GM21528 (cell line): ENCODE measurements around the gene LMAN2.

ENCODE experiments used
- ATAC-seq: cut with Tn5 transposase; IDR thresholded peaks from one replicate; pipeline ENCODE4 v1.9.1; 2021; ENCODE audit warnings: mild to moderate bottlenecking, moderate library complexity; ENCODE audit not compliant: unreplicated experiment, low FRiP score

The LMAN2 gene

DNA sequence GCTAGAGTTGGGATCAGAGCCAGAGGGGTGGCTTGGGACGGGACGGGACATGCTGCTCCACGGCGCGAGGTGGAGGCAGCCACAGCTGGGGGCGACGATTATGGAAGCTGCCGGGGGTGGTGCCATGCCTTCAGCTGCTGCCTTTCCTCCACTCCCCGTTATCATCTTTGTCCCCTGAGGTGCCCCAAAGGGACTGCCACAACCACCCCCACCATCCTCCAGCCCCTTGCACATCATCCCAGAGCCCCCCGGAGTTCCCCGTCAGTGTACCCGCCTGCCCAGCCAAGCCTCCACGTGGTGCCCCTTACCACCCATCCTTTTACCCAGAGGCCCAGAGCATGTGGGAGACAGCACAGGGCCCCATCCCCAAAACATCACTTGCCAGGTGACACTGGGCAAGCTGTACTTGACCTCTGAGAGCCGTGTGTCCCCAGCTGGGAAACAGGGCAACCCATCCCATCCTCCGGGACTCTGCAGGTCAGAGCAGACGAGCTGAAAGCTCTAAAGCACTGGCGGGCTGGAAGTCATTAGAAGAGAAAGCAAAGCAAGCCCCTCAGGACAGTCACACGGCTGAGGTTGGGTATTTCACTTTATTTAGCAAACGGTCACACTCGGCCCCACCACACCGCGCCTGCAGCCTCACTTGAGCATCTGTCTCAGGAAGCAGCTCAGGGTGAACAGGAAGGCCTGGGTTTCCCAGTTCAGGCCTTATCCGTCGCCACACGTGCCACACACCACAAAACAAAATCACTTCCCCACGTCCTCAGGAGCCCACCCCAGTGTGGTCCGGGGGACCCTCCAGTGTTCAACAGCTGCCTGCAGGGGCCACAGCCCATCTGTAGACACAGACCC is 20.3 kb downstream of the LMAN2 start:
- ATAC-seq, result no peak

- ATAC-seq, result no peak
These were observed 21.6 kb downstream of the LMAN2 start for GRCh38 chr5:177329883-177330282.

GRCh38 chr5:177328545-177329231 is 22.8 kb downstream of the LMAN2 start:
- ATAC-seq, result no peak

DNA sequence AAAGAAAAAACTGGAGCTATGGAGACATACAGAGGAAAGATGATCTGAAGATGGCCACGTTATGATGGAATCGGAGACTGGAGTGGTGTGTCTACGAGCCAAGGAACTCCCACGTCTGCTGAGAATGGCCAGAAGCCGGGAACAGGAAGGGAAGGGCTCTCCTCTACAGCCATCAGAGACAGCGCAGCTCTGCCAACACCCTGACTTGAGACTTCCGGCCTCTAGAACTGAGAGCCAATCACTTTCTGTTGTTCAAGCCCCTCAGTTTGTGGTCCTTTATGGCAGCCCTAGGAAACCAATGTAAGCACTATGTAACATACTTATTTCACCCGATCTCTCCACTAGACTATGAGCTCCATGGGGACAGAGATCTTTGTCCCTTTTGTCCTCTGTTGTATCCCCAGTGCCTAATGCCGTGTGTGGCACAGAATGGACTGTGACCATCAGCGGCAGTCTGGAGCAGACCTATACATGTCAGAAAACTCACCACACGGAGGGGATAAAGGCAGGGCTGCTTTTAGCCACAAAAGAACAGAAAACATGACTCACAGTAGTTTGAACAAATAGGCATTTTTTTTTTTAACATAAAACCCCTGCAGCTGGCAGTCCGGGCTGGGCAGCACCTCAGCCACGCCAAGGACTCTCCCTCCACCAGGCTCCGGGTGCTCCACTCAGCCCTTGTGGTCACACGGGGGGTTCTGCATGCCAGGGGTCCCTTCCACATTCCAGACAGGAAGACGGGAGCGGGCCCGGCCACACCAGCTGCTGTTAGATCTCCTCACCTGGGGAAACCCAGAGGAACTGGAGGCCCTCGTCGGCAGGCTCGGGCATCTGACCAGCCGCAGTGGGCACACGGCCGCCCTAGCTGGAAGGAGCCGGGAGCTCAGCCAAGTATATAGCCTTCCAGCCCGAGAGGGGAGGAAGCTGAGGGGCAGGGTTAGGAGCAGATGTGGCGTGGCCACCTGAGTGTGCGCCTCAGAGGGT is 23.6 kb downstream of the LMAN2 start:
- no peak for ATAC-seq

DNA sequence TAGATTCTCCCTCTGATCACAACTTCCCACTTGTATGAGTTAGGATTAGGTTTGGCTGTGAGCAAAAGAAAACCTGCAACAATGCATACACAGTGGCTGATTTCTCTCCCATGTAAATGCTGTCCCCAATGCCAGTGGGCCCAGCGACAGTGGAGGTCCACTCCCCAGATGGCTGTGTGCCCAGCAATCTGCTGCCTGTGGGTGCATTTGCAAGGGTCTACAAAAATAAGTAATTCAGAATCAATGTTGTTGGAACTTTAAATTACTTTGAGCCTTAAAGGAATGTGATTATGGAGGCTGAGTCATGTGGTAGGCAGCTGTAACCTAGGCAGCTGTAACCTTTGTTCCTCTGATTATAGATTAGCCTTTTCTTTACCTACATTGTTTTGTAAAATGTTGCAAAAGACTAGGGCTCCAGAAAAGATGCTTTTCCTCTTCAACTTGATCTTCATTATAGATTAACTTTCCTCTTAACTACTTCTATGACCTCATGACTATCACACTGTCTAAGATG is 25.5 kb downstream of the LMAN2 start:
- ATAC-seq, result no peak

GRCh38 chr5:177320879-177321278 is 30.6 kb downstream of the LMAN2 start:
- ATAC-seq, result no peak

DNA sequence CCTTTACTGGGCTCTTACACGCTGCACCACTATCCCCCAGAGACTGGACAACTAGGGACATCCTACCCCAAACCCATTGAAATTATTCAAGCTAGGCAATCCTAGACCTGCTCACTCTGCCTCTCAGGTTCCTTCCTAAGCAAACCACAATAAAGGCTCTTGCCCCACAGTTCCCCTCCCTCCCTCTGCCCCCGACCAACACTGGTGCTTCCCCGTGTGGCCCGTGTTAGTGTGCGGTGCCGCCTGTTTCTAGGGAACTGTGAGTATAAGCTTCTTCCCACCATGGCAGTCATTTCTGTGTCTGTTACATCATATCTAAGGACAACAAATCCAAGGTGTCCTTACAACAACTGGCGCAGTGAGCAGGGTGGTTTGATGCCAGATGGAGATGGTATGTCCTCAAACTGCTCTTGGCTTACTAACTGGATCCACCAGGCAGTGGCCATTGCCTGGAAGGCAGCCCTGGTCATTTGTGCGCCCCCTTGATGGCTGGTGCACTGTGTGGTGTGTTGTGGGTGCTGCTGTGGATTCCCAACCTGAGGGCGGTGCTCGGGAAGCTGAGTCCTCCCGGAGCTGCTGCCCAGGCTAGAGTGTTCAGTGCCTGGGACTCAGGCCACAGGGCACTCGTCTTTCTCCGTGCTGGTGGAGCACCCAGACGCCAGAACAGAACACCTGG is 31.4 kb downstream of the LMAN2 start:
- ATAC-seq, result no peak

DNA sequence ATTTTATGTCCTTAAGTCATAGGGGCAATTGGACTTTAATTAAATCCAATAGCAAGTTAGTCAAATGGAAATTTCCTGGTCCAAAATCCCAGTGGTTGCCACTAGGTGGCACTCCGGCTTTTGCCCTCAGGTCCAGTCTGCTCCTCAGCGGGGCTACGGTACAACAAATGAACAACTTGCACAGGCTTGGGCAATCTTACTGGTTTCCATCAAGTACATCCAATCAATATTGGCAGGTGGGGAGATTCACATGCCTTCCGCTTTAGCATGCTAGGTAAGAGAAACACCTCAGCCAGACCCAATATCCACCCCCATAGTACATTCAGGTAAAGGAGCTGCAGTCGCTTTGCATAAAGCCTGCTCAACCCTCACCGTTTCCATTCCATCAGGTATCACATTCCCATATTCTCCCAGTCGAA is 33.5 kb downstream of the LMAN2 start:
- ATAC-seq, result no peak

GRCh38 chr5:177316005-177316404 is 35.5 kb downstream of the LMAN2 start:
- no peak for ATAC-seq

DNA sequence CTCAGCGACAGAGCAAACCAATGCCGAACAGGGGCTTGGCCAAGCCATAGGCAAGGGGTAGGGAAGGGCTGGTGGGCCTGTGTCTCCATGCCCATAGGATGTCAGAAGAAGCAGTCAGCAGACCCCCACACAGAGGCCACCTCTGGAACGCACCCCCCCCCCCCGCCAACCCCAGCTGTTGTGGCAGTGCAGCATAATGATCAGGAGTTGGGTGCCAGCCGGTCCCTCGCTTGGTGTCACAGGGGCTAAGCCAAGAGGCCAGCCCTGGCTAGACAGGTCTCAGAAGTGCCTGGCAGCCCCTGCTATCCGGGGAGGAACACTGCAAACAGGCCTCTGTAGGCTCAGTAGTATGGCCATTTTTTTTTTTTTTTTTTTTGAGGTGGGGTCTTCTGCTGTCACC is 36.1 kb downstream of the LMAN2 start:
- ATAC-seq, result no peak

GRCh38 chr5:177314376-177315342 is 36.8 kb downstream of the LMAN2 start:
- no peak for ATAC-seq

- ATAC-seq, result no peak
These were observed 37.8 kb downstream of the LMAN2 start for GRCh38 chr5:177313561-177314259.

DNA sequence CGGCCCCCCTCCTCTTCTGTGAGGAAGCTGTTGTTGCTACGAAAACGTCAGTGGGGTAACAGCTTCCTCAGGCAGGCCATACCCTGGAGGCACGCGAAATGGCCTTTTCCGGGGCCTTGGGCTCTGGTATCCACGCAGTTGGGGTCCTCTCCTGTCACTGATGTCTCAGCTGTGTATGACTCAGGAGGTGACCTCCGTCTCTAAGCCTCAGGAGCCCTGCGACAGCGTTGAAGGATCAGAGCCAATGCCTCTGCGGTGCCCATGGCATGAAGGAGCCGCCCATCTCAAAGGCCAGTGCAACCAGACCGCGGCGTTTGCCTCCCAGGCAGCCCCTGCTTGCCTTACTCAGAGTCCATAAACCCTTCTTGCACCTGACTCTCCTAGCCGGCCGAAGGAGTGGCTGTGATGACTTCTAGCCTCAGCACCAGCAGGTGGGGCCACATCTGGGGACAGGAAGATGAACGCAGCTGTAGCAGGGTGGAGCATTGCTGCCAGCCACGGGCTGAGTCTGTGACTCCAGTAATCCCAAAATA is 38.8 kb downstream of the LMAN2 start:
- peak; percentile 26 for ATAC-seq

GRCh38 chr5:177311723-177312648 is 39.5 kb downstream of the LMAN2 start, which contains the start of gene MXD3:
TSS of gene MXD3 (minus strand) at chr5:177311898. CDS start at chr5:177311830, 68 bp downstream.
- ATAC-seq, result peak; percentile 77

DNA sequence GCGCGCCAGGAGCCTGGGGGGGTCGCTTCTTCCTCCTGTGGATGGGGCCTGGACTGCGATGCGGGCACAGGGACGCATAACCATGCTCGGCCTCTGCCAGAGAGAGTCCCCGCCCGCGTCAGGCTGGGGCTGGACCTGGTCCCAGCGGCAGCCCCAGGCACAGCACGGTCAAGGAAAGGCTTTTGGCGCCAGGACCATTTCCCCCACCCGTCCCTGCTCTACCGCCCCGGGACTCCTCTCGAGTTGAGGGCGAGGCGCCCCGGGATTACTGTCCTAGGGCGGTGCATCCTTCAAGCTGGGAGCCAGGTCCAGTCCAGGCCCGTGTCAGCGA is 40.1 kb downstream of the LMAN2 start:
- ATAC-seq, result peak; percentile 1

DNA sequence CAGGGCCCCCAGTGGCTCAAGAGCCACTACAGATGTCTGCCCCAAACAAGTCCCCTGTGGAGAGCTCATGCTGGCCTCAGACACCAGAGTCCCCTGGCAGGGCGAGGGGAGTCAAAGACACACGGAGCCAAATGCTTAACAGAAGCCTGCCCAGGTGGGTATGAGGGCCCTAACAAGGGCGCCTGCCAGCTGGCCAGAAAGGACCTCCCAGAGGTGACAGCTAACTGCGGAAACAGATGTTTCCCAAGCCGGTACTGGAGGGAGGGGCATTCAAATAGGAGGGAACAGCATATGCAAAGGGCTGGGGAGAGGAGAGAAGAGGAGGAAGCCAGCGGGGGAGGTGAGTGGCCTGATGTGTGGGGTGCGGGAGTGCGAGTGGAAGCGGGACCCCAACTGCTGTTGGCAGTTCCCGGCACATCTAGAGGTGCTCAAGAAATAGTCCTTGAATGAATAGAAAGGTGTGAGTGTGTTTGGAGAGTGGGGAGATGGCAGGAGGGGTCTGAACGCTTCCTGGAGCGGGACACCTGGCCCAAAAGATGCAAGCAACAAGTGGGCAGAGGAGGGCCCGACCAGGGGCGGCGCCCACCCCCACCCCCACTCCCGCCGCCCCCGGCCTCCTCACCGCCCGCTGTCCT is 40.6 kb downstream of the LMAN2 start:
- ATAC-seq, result no peak
